Measurements from ENCODE around the gene OR2A7.
"Not testable (repeated sequence)": the region's sequence is repeated elsewhere in the genome, so short reads cannot be mapped to it uniquely, and the experiment has no call there.

Gene OR2A7

GRCh38 chr7:144218581-144218980, 46.0 kb downstream of the OR2A7 start:
- H3K4me3 ChIP-seq (replicated peaks in 1 of 2; ENCODE audit: low read depth in 2 of 2, low read length in 2 of 2); DNase-seq (ENCODE audit: low read depth in 2 of 2): not testable (repeated sequence)

GRCh38 chr7:144217200-144217599, 47.4 kb downstream of the OR2A7 start:
- not testable (repeated sequence) for DNase-seq (ENCODE audit: low read depth in 2 of 2); H3K4me3 ChIP-seq (replicated peaks in 1 of 2; ENCODE audit: low read depth in 2 of 2, low read length in 2 of 2)
